ENCODE results near the gene CNNM4.

CNNM4 gene

GRCh38 chr2:96841701-96842495 lies 81.2 kb downstream of the CNNM4 start:
- TF ChIP-seq, protein P1, sequence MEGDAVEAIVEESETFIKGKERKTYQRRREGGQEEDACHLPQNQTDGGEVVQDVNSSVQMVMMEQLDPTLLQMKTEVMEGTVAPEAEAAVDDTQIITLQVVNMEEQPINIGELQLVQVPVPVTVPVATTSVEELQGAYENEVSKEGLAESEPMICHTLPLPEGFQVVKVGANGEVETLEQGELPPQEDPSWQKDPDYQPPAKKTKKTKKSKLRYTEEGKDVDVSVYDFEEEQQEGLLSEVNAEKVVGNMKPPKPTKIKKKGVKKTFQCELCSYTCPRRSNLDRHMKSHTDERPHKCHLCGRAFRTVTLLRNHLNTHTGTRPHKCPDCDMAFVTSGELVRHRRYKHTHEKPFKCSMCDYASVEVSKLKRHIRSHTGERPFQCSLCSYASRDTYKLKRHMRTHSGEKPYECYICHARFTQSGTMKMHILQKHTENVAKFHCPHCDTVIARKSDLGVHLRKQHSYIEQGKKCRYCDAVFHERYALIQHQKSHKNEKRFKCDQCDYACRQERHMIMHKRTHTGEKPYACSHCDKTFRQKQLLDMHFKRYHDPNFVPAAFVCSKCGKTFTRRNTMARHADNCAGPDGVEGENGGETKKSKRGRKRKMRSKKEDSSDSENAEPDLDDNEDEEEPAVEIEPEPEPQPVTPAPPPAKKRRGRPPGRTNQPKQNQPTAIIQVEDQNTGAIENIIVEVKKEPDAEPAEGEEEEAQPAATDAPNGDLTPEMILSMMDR (IDR thresholded peaks at IDR 0.05; ENCODE audit: low read depth, low read length): no peak
- H3K4me3 ChIP-seq (ENCODE audit: low read depth, low read length): no peak overlapping the region
- in situ Hi-C loops (cut with HindIII; ENCODE audit: low sequenced_read_pairs): no loop called here
- no peak for DNase-seq (ENCODE audit: low read depth, low spot score)

DNA sequence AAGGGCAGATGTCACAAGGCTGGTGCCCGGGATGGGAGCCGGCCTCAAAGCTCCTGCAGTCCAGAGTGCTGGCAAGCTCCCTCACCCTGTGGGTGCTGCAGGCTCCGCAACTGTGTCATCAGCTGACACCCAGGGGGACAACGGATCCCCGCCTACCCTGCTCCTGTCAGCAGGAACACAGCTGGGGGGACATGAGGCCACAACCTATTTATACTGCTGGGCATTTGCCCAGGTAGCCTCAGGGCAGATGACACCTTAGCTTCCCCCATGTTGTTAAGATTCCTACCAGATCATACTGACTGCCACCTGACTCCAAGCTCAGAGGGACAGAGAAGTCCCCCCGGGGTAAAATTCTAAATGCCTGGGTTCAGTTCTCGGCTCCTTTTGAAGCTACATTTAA lies 81.9 kb downstream of the CNNM4 start:
- TF ChIP-seq, protein P1 (IDR thresholded peaks at IDR 0.05; ENCODE audit: low read depth, low read length): no peak
- in situ Hi-C loops (cut with HindIII; ENCODE audit: low sequenced_read_pairs): no loop called here
- DNase-seq (ENCODE audit: low read depth, low spot score): no peak
- H3K4me3 ChIP-seq (ENCODE audit: low read depth, low read length): no peak overlapping the region

DNA sequence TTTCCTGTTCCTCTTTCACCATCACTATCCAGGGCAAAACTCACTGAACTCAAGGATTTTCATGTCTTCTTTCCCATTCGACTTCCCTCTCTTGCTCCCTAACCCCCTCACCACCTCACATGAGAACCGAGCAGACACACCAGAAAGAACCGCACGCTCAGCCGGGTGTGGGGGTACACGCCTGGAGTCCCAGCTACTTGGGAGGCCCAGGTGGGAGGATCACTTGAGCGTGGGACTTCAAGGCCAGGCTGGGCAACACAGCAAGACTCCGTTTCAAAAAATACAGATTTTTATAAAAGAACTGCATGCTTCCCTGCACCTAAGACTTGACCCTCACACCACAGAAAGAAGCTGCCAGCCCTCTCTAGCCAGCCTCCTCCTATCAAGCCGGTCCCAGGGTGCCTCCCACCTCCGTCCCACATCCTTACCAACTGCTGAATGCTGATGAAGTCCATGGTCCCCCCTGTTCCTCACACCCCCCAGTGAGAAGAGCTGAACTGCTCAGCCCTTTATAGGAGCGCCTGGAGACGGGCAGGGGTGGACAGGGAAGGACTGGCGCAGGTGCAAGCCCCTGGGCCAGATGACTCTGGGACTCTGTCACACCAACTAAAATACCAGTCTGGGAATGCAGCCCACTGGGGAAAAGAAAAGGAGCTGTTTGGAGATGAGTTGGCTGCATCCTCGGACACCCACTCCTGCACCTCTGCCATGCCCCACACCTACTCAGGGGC lies 83.0 kb downstream of the CNNM4 start, which contains the start of gene ANKRD23:
ANKRD23 (minus strand) TSS at position 484 of the 731 bp plus-strand sequence; CDS start at position 455, 29 bp downstream.
- TF ChIP-seq, protein P1 (IDR thresholded peaks at IDR 0.05; ENCODE audit: low read depth, low read length): no peak
- in situ Hi-C loops (cut with HindIII; ENCODE audit: low sequenced_read_pairs): no loop called here
- DNase-seq (ENCODE audit: low read depth, low spot score): no peak
- no peak within 1 kb of the TSS for H3K4me3 ChIP-seq (ENCODE audit: low read depth, low read length)

- TF ChIP-seq, protein P1 (IDR thresholded peaks at IDR 0.05; ENCODE audit: low read depth, low read length): no peak
- DNase-seq (ENCODE audit: low read depth, low spot score): no peak
- in situ Hi-C loops (cut with HindIII; ENCODE audit: low sequenced_read_pairs): no loop called here
- no peak overlapping the region for H3K4me3 ChIP-seq (ENCODE audit: low read depth, low read length)
Observed at GRCh38 chr2:96844405-96844808, 83.7 kb downstream of the CNNM4 start.

DNA sequence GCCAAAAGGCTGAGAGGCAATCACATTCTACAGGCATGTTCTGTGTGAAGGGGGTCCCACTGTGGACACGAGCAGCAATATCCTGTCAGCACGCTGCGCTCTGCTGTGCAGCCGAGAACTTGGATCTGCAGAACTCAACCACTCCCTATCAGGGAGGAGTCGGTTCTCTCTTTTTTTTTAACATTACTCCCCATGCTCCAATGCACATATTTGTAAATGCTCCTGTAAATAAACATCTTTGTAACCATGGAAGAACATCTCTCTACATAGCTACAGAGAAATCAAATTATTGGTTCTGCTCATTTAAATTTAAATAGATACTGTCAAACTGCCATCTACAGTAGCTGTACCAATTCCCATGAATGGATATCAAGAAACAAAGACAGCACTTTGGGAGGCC lies 86.1 kb downstream of the CNNM4 start:
- in situ Hi-C loops (cut with HindIII; ENCODE audit: low sequenced_read_pairs): no loop called here

DNA sequence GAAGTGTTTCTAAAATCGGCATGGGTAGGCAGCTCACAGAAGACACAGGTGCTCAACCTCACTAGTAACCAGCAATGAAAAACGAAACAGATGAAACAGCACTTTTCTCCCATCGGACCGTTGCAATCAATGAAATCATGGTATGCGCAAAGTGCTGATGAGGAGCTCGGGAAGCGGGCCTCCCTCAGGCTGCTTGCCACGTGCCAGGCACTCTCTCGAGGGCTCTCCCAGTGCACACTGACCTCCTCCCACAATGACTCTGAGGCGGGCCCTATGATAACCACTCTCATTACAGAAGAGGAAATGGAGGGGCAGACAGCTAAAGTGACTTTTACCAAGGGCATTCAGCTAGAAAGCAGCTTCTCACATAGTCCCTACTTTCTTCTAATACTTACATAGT lies 86.9 kb downstream of the CNNM4 start:
- TF ChIP-seq, protein P1 (IDR thresholded peaks at IDR 0.05; ENCODE audit: low read depth, low read length): no peak
- no peak for DNase-seq (ENCODE audit: low read depth, low spot score)
- no peak overlapping the region for H3K4me3 ChIP-seq (ENCODE audit: low read depth, low read length)
- in situ Hi-C loops (cut with HindIII; ENCODE audit: low sequenced_read_pairs): no loop called here

More for the DNA sequence above, 86.1 kb downstream of the CNNM4 start:
- TF ChIP-seq, protein P1 (IDR thresholded peaks at IDR 0.05; ENCODE audit: low read depth, low read length): no peak
- no peak overlapping the region for H3K4me3 ChIP-seq (ENCODE audit: low read depth, low read length)
- DNase-seq (ENCODE audit: low read depth, low spot score): no peak

Data from astrocyte of the spinal cord (primary cell).